SK-N-SH treated with all-trans-retinoic acid at 6 μM for 48 hours (cell line): ENCODE measurements around the gene ZFP91.

Source experiments
- ATAC-seq: fragments of 200-7000 bp; cut with Tn5 transposase; 3 replicates; pipeline ENCODE4 v1.9.1; 2020; ENCODE audit warnings: mild to moderate bottlenecking, moderate library complexity
- ARNTL ChIP-seq: fragments of 450-650 bp; formaldehyde crosslinking; IDR thresholded peaks from 2 replicates; pipeline ENCODE4 v1.5.0; 2020; ENCODE audit warnings: low read depth, mild to moderate bottlenecking, moderate library complexity, borderline replicate concordance
- BACH2 ChIP-seq: fragments of 250-450 bp; sonication (Bioruptor Pico); IDR thresholded peaks from 2 replicates; pipeline ENCODE4 v1.9.0; 2021; ENCODE audit warnings: mild to moderate bottlenecking, borderline replicate concordance
- CSDC2 ChIP-seq: fragments of 250-450 bp; sonication (Bioruptor Pico); IDR thresholded peaks from 2 replicates; pipeline ENCODE4 v1.5.0; 2020; ENCODE audit warnings: mild to moderate bottlenecking, moderate library complexity
- CSRNP3 ChIP-seq: fragments of 250-450 bp; sonication (Bioruptor Pico); IDR thresholded peaks from 2 replicates; pipeline ENCODE4 v1.5.1; 2021; ENCODE audit warnings: mild to moderate bottlenecking, moderate library complexity
- GLIS3 ChIP-seq: fragments of 250-450 bp; sonication (Bioruptor Pico); IDR thresholded peaks from 2 replicates; pipeline ENCODE4 v1.5.0; 2020; ENCODE audit warnings: mild to moderate bottlenecking, moderate library complexity
- ISL1 ChIP-seq: fragments of 250-450 bp; sonication (Bioruptor Pico); IDR thresholded peaks from 2 replicates; pipeline ENCODE4 v2.1.2; 2022; ENCODE audit warnings: mild to moderate bottlenecking, moderate library complexity
- OSR1 ChIP-seq: fragments of 250-450 bp; sonication (Bioruptor Pico); IDR thresholded peaks from 2 replicates; pipeline ENCODE4 v1.8.0; 2022; ENCODE audit warnings: moderate library complexity, mild to moderate bottlenecking, inconsistent platforms
- RARB ChIP-seq: fragments of 250-450 bp; sonication (Bioruptor Pico); IDR thresholded peaks from 2 replicates; pipeline ENCODE4 v1.8.0; 2021; ENCODE audit warnings: mild to moderate bottlenecking, moderate library complexity
- SNAI2 ChIP-seq: fragments of 250-450 bp; sonication (Bioruptor Pico); IDR thresholded peaks from 2 replicates; pipeline ENCODE4 v1.5.0; 2020; ENCODE audit warnings: mild to moderate bottlenecking, moderate library complexity
- TCF4 ChIP-seq: fragments of 250-450 bp; sonication (Bioruptor Pico); IDR thresholded peaks from 2 replicates; pipeline ENCODE4 v1.8.0; 2021; ENCODE audit warnings: mild to moderate bottlenecking, moderate library complexity, borderline replicate concordance
- TOX ChIP-seq: fragments of 250-450 bp; sonication (Bioruptor Pico); IDR thresholded peaks from 2 replicates; pipeline ENCODE4 v1.8.0; 2021; ENCODE audit warnings: mild to moderate bottlenecking, moderate library complexity, borderline replicate concordance
- ZFP3 ChIP-seq: fragments of 250-450 bp; sonication (Bioruptor Pico); IDR thresholded peaks from 2 replicates; pipeline ENCODE4 v1.5.0; 2020; ENCODE audit warnings: mild to moderate bottlenecking, moderate library complexity
- ZNF70 ChIP-seq: fragments of 450-650 bp; formaldehyde crosslinking; IDR thresholded peaks from 2 replicates; pipeline ENCODE4 v1.5.0; 2020; ENCODE audit warnings: mild to moderate bottlenecking, moderate library complexity
- TF ChIP-seq, protein P1 (sequence below): fragments of 250-450 bp; sonication (Bioruptor Pico); IDR thresholded peaks from 2 replicates; pipeline ENCODE4 v1.5.0; 2020; ENCODE audit warnings: mild to moderate bottlenecking, moderate library complexity
- TF ChIP-seq, protein P2 (sequence below): fragments of 250-450 bp; sonication (Bioruptor Pico); IDR thresholded peaks from 2 replicates; pipeline ENCODE4 v1.8.0; 2021; ENCODE audit warnings: low read depth, mild to moderate bottlenecking, moderate library complexity, borderline replicate concordance

The ZFP91 gene

DNA sequence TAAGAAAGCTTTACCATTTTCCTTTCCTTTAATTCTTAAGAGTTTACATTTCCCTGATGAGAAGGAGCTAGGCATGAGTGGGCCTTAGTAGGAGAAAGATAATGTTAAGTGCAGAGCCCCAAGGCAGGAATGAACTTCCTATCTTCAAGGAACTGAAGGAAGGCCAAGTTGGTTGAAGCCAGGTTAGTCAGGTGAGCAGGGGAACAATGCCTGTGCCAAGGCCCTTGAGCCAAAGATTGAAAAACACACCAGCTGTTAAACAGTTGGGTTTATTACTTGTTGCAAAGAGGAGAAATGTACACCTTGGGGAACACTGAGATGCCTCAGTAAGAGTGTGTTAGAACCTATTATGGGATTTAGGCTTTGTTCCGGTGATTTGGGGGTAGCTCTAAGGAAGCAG lies 53.6 kb downstream of the ZFP91 start:
- no peak for ATAC-seq
- TF ChIP-seq BACH2 (no peak), TOX (CRISPR knock-in tag) (no peak)
- TF ChIP-seq, protein P1, sequence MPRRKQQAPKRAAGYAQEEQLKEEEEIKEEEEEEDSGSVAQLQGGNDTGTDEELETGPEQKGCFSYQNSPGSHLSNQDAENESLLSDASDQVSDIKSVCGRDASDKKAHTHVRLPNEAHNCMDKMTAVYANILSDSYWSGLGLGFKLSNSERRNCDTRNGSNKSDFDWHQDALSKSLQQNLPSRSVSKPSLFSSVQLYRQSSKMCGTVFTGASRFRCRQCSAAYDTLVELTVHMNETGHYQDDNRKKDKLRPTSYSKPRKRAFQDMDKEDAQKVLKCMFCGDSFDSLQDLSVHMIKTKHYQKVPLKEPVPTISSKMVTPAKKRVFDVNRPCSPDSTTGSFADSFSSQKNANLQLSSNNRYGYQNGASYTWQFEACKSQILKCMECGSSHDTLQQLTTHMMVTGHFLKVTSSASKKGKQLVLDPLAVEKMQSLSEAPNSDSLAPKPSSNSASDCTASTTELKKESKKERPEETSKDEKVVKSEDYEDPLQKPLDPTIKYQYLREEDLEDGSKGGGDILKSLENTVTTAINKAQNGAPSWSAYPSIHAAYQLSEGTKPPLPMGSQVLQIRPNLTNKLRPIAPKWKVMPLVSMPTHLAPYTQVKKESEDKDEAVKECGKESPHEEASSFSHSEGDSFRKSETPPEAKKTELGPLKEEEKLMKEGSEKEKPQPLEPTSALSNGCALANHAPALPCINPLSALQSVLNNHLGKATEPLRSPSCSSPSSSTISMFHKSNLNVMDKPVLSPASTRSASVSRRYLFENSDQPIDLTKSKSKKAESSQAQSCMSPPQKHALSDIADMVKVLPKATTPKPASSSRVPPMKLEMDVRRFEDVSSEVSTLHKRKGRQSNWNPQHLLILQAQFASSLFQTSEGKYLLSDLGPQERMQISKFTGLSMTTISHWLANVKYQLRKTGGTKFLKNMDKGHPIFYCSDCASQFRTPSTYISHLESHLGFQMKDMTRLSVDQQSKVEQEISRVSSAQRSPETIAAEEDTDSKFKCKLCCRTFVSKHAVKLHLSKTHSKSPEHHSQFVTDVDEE (CRISPR knock-in tag) = no peak

- no peak for TF ChIP-seq ISL1 (CRISPR knock-in tag)
- TF ChIP-seq TCF4 (CRISPR knock-in tag) = no peak
- TF ChIP-seq GLIS3 = no peak
- no peak for TF ChIP-seq ZFP3 (CRISPR knock-in tag)
- no peak for TF ChIP-seq TOX (CRISPR knock-in tag)
- TF ChIP-seq ZNF70 = no peak
- no peak for TF ChIP-seq RARB (CRISPR knock-in tag)
- TF ChIP-seq ARNTL (CRISPR knock-in tag) = no peak
- TF ChIP-seq, protein P2, sequence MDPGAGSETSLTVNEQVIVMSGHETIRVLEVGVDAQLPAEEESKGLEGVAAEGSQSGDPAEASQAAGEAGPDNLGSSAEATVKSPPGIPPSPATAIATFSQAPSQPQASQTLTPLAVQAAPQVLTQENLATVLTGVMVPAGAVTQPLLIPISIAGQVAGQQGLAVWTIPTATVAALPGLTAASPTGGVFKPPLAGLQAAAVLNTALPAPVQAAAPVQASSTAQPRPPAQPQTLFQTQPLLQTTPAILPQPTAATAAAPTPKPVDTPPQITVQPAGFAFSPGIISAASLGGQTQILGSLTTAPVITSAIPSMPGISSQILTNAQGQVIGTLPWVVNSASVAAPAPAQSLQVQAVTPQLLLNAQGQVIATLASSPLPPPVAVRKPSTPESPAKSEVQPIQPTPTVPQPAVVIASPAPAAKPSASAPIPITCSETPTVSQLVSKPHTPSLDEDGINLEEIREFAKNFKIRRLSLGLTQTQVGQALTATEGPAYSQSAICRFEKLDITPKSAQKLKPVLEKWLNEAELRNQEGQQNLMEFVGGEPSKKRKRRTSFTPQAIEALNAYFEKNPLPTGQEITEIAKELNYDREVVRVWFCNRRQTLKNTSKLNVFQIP (CRISPR knock-in tag) = no peak
- no peak for ATAC-seq
These were observed 57.7 kb downstream of the ZFP91 start for GRCh38 chr11:58636587-58636986.

- TF ChIP-seq, protein P2 (CRISPR knock-in tag) = no peak
- TF ChIP-seq ZNF70 = no peak
- no peak for TF ChIP-seq GLIS3
- no peak for ATAC-seq
These were observed 58.5 kb downstream of the ZFP91 start for GRCh38 chr11:58637371-58637770.

DNA sequence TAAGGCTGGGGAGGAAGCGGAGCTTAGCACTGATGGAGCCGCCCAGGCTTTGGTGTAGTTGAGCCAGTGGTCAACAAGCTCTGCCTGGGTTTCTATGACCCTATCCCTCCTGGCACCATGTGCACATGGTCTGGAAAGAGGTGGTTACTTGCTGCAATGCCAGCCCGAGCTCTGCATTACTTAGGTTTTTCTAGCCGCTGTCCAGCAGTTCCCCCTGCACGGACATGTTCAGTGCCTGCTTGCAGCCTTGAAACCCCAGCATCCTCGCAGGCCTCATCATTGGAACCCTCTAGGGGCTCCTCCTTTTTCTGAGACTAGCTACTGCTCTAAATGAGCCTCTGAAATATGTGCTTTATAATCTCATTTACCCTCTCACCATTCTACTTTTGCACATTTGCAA lies 60.2 kb downstream of the ZFP91 start:
- TF ChIP-seq, protein P2 (CRISPR knock-in tag) = no peak
- no peak for TF ChIP-seq OSR1 (CRISPR knock-in tag)
- TF ChIP-seq CSRNP3 (CRISPR knock-in tag) = no peak
- TF ChIP-seq TOX (CRISPR knock-in tag) = no peak
- no peak for TF ChIP-seq CSDC2 (CRISPR knock-in tag)
- no peak for TF ChIP-seq ISL1 (CRISPR knock-in tag)
- no peak for TF ChIP-seq ZFP3 (CRISPR knock-in tag)
- TF ChIP-seq, protein P1 (CRISPR knock-in tag) = no peak
- TF ChIP-seq SNAI2 = no peak
- no peak for TF ChIP-seq BACH2
- ATAC-seq = peak; percentile 61
